Endothelial cell of umbilical vein (primary cell): Measurements from ENCODE around the gene PHACTR1. TPM values are rescaled to one million over a fixed set of nuclear protein-coding genes. Genes with fewer than 3 reads are reported as not detected.

Source experiments
- BruUV-seq: library from RNA; stranded (reverse); fragments of 400-500 nt; replicated peaks from 2 replicates; lab custom pipeline; 2021; lab: Mats Ljungman, UMichigan
- CTCF ChIA-PET: fragments of 300-600, 350-600 bp; sonication (Branson Sonifier 250); formaldehyde crosslinking; loops from one replicate; lab custom pipeline; 2021; ENCODE audit warnings: antibody characterized with exemption, inconsistent platforms; lab: Charles Lee
- POLR2A ChIA-PET: fragments of 300-600, 350-600 bp; sonication (Branson Sonifier 250); formaldehyde crosslinking; loops from one replicate; lab custom pipeline; 2021; ENCODE audit warnings: antibody characterized with exemption, inconsistent platforms; lab: Charles Lee
- DNase-seq: peaks from one replicate; pipeline ENCODE4 v3.0.0-alpha.2; 2011; ENCODE audit warnings: low read depth, low spot score
- FAIRE-seq: peaks from 2 replicates; lab custom pipeline; 2011; peaks lifted over from hg19 to GRCh38; lab: Jason Lieb, UNC
- H2AFZ ChIP-seq: 2 replicates; pipeline ENCODE4 v1.6.0; 2012; ENCODE audit warnings: low read depth, low read length, control low read depth, inconsistent platforms
- H3K27ac ChIP-seq: 2 replicates; pipeline ENCODE4 v1.5.1; 2011; ENCODE audit warnings: low read depth, mild to moderate bottlenecking, control low read depth, low read length, moderate library complexity; ENCODE audit not compliant: insufficient read depth
- H3K27me3 ChIP-seq, 2 experiments: 2 replicates each; pipeline versions ENCODE4 v1.6.0 to v1.6.1; 2011; ENCODE audit warnings: low read length in 2 of 2, mixed read lengths in 1 of 2; ENCODE audit not compliant: control insufficient read depth in 2 of 2, insufficient read depth in 2 of 2
- H3K36me3 ChIP-seq, 2 experiments: 2 replicates in 1 of 2; 3 replicates in 1 of 2; pipeline ENCODE4 v1.5.1; 2011; ENCODE audit warnings: low read length in 2 of 2, mild to moderate bottlenecking in 1 of 2, moderate library complexity in 1 of 2; ENCODE audit not compliant: control insufficient read depth in 2 of 2, insufficient read depth in 2 of 2; ENCODE audit errors: extremely low read depth in 1 of 2
- H3K4me1 ChIP-seq: 3 replicates; pipeline ENCODE4 v1.5.1; 2011; ENCODE audit warnings: mild to moderate bottlenecking, low read length; ENCODE audit not compliant: control insufficient read depth, insufficient read depth; ENCODE audit errors: extremely low read depth
- H3K4me2 ChIP-seq: 2 replicates; pipeline ENCODE4 v1.6.1; 2011; ENCODE audit warnings: low read length, control low read depth, mixed read lengths; ENCODE audit not compliant: insufficient read depth
- H3K4me3 ChIP-seq, 3 experiments: fragments of 200-600 bp in 1 of 3; sonication (generic), shearing (Covaris generic) in 1 of 3; replicated peaks in 1 of 3; 2 replicates each; pipeline ENCODE4 v1.5.1; 2011 to 2016; ENCODE audit warnings: control low read depth in 3 of 3, low read length in 3 of 3, mild to moderate bottlenecking in 2 of 3, inconsistent platforms in 1 of 3, low read depth in 1 of 3, moderate library complexity in 1 of 3; ENCODE audit not compliant: insufficient read depth in 1 of 3
- H3K79me2 ChIP-seq: 2 replicates; pipeline ENCODE4 v1.6.0; 2012; ENCODE audit warnings: low read length, inconsistent platforms; ENCODE audit not compliant: control insufficient read depth, insufficient read depth
- H3K9ac ChIP-seq: replicated peaks from 2 replicates; pipeline ENCODE3; 2011; ENCODE audit warnings: low read length, control low read depth; ENCODE audit not compliant: insufficient read depth; ENCODE audit errors: extremely low read depth
- H3K9me1 ChIP-seq: replicated peaks from 3 replicates; pipeline ENCODE4 v1.6.0; 2011; ENCODE audit warnings: mild to moderate bottlenecking, low read length; ENCODE audit not compliant: control insufficient read depth, insufficient read depth; ENCODE audit errors: extremely low read depth
- H3K9me3 ChIP-seq: replicated peaks from 2 replicates; pipeline ENCODE4 v1.5.1; 2012; ENCODE audit warnings: low read length, inconsistent platforms; ENCODE audit not compliant: control insufficient read depth, insufficient read depth
- H4K20me1 ChIP-seq: replicated peaks from 2 replicates; pipeline ENCODE3; 2011; ENCODE audit warnings: mild to moderate bottlenecking, low read length; ENCODE audit not compliant: control insufficient read depth, insufficient read depth; ENCODE audit errors: extremely low read depth
- EZH2 ChIP-seq: IDR thresholded peaks from 2 replicates; pipeline ENCODE4 v1.6.1; 2012; ENCODE audit warnings: borderline replicate concordance, low read depth, mild to moderate bottlenecking, moderate library complexity, low read length, inconsistent platforms; ENCODE audit not compliant: severe bottlenecking
- FOS ChIP-seq: IDR thresholded peaks from 2 replicates; pipeline ENCODE4 v1.6.1; 2011; ENCODE audit warnings: mild to moderate bottlenecking, low read length, moderate library complexity, borderline replicate concordance; ENCODE audit not compliant: insufficient read depth
- GATA2 ChIP-seq: IDR thresholded peaks from 2 replicates; pipeline ENCODE4 v1.7.0; 2011; ENCODE audit warnings: low read depth, mild to moderate bottlenecking, moderate library complexity, mixed read lengths, low read length; ENCODE audit not compliant: insufficient read length, insufficient read depth
- JUN ChIP-seq: IDR thresholded peaks from 2 replicates; pipeline ENCODE4 v1.6.1; 2011; ENCODE audit warnings: borderline replicate concordance, low read depth; ENCODE audit not compliant: insufficient read length, insufficient read depth
- MYC ChIP-seq: IDR thresholded peaks from one replicate; pipeline ENCODE4 v1.6.1; 2011; ENCODE audit warnings: mild to moderate bottlenecking, low read depth, low read length
- POLR2A ChIP-seq: IDR thresholded peaks from 2 replicates; pipeline ENCODE4 v1.6.1; 2012; ENCODE audit warnings: low read depth, mild to moderate bottlenecking, control low read depth, low read length
- POLR2AphosphoS5 ChIP-seq: IDR thresholded peaks from 2 replicates; pipeline ENCODE4 v1.6.1; 2012; ENCODE audit warnings: low read depth, mild to moderate bottlenecking, control low read depth, low read length, moderate library complexity; ENCODE audit not compliant: insufficient read depth
- dilution Hi-C: fragments of 300-500 bp; cut with MboI; formaldehyde crosslinking; loops from one replicate; pipeline ENCODE4 v1.15.0; 2019; ENCODE audit warnings: low sequenced_read_pairs; ENCODE audit not compliant: extremely low pct_ligation_motif_present
- intact Hi-C: fragments of 100-400 bp; cut with micrococcal nuclease; formaldehyde crosslinking; loops from one replicate; pipeline ENCODE4 v1.10.0; 2022
- polyA plus RNA-seq, 4 experiments: library from polyadenylated mRNA; depleted of rRNA in 3 of 4; stranded (reverse) in 3 of 4; unstranded in 1 of 4; fragments of >200 nt; gene quantifications; 2 replicates each; pipeline versions ENCODE4 v1.2.1 to v1.2.3, GENCODE V29; 2011 to 2012; ENCODE audit warnings: missing spikeins in 1 of 4
- total RNA-seq: library from RNA; stranded (reverse); gene quantifications from 2 replicates; pipeline ENCODE4 v1.2.3, GENCODE V29; 2021
- TF ChIP-seq, protein P1 (sequence below), 2 donors: IDR thresholded peaks; 1 replicate in 1 of 2; 2 replicates in 1 of 2; pipeline ENCODE4 v1.5.1; 2011; ENCODE audit warnings: low read length in 2 of 2, mild to moderate bottlenecking in 2 of 2, moderate library complexity in 2 of 2, control low read depth in 1 of 2, inconsistent platforms in 1 of 2, low read depth in 1 of 2; ENCODE audit not compliant: insufficient read depth in 1 of 2; ENCODE audit errors: extremely low read depth in 1 of 2

Gene PHACTR1
- total and polyA plus RNA-seq, 2 donors (not counting 3 experiments of a cell fraction or from before 2014, with no cell fraction given): 2.4 to 23.2 TPM

DNA sequence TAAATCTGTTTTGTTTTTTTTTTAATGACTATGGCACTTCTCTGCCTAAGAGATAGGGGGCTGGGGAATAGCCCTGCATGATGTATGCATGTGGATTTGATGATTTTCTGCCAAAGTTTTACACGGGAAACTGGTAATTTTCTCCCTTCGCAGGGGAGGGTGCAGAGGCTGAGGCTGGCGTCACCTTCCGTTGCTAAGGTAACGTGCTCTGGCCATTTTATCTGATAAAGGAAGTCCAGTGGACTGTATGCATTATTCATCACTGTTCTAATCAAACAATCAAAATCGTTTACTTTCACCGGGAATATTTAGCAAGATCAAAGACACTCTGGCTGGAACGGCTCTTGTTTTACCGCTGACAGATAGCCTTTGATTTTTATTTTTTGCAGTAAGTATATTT is 789 bp downstream of the PHACTR1 start:
- no TSS peak for BruUV-seq
- POLR2A ChIA-PET: no interaction called here
- intact Hi-C loops: no loop called here
- TF ChIP-seq GATA2 (no peak), POLR2A (no peak)
- Histone ChIP-seq H3K27ac (no peak overlapping the region), H3K4me2 (no peak overlapping the region), H4K20me1 (no peaks in the 10 kb centered on the region), H3K9me1 (no peaks in the 10 kb centered on the region), H3K79me2 (no peaks in the 10 kb centered on the region), H3K36me3 (no peaks in the 10 kb centered on the region), H3K9me3 (no peaks in the 10 kb centered on the region), H3K4me1 (no peaks in the 10 kb centered on the region), H3K9ac (no peak overlapping the region), H3K27me3 (peaks cover 0 to 2% of the 10 kb centered on the region in 2 experiments), H2AFZ (no peak overlapping the region), H3K4me3 (no peak overlapping the region)
- CTCF ChIA-PET: no interaction called here
- no peak for FAIRE-seq
- dilution Hi-C loops: no loop called here
- DNase-seq: no peak

DNA sequence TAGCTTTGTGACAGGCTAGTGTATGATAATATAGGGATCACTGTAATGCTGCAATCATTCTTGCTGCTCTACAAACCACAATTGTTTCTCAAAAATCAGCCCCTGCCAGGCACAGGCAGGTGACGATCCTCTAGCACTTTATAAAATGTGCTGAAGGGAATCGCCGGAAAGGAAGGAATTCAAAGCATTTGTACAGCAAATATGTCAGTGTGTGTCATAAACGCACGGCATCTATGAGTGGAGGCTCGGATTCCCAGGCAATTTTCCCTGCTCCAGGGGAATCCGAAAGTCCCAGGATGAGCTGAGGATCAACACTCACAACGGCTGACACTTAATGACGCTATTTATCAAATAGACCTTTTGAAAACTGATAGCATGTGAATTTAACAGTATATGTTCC is 1.4 kb downstream of the PHACTR1 start:
- POLR2A ChIA-PET: interaction anchor here (0.7 kb wide), 1 partner anchor 17 kb away, joined by 3 read pairs; no protein-coding TSS in a partner anchor
- no peak overlapping the region for H3K9ac ChIP-seq
- CTCF ChIA-PET: interaction anchor here (1.0 kb wide), 1 partner anchor 19 kb away, joined by 3 read pairs; no protein-coding TSS in a partner anchor
- no peak overlapping the region for H3K27ac ChIP-seq
- H4K20me1 ChIP-seq: no peaks in the 10 kb centered on the region
- peaks cover 0 to 2% of the 10 kb centered on the region in 2 experiments for H3K27me3 ChIP-seq
- FAIRE-seq (no peak), DNase-seq (no peak)
- intact Hi-C loops: no loop called here
- no peaks in the 10 kb centered on the region for H3K36me3 ChIP-seq
- H3K9me1 ChIP-seq: no peaks in the 10 kb centered on the region
- H3K4me3 ChIP-seq: no peak overlapping the region
- H3K4me2 ChIP-seq: no peak overlapping the region
- H2AFZ ChIP-seq: no peak overlapping the region
- dilution Hi-C loops: no loop called here
- no TSS peak for BruUV-seq
- TF ChIP-seq, protein P1, sequence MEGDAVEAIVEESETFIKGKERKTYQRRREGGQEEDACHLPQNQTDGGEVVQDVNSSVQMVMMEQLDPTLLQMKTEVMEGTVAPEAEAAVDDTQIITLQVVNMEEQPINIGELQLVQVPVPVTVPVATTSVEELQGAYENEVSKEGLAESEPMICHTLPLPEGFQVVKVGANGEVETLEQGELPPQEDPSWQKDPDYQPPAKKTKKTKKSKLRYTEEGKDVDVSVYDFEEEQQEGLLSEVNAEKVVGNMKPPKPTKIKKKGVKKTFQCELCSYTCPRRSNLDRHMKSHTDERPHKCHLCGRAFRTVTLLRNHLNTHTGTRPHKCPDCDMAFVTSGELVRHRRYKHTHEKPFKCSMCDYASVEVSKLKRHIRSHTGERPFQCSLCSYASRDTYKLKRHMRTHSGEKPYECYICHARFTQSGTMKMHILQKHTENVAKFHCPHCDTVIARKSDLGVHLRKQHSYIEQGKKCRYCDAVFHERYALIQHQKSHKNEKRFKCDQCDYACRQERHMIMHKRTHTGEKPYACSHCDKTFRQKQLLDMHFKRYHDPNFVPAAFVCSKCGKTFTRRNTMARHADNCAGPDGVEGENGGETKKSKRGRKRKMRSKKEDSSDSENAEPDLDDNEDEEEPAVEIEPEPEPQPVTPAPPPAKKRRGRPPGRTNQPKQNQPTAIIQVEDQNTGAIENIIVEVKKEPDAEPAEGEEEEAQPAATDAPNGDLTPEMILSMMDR (IDR thresholded peaks at IDR 0.05; ENCODE audit: extremely low read depth in 1 of 2, insufficient read depth in 1 of 2, low read depth in 1 of 2, low read length in 2 of 2): no peak
- TF ChIP-seq JUN (no peak), POLR2AphosphoS5 (no peak), MYC (no peak), FOS (no peak), GATA2 (no peak), POLR2A (no peak), EZH2 (no peak)
- H3K4me1 ChIP-seq: no peaks in the 10 kb centered on the region
- no peaks in the 10 kb centered on the region for H3K9me3 ChIP-seq
- H3K79me2 ChIP-seq: no peaks in the 10 kb centered on the region
